Esophagus squamous epithelium (tissue), 4 donors: ENCODE measurements around the gene CDC14B.

Source experiments
- POLR2A ChIP-seq, 4 donors: fragments of 450-650 bp; IDR thresholded peaks; one replicate each; pipeline ENCODE4 v1.6.1; 2017; ENCODE audit warnings: antibody characterized with exemption in 4 of 4, mild to moderate bottlenecking in 4 of 4, moderate library complexity in 3 of 4
- TF ChIP-seq, protein P1 (sequence below), 6 experiments: fragments of 450-650 bp in 4 of 6; fragments of 200-600 bp in 2 of 6; sonication (generic) in 2 of 6; IDR thresholded peaks; one replicate each; pipeline ENCODE4 v1.5.1; 2016 to 2019; ENCODE audit warnings: antibody characterized with exemption in 6 of 6, mild to moderate bottlenecking in 4 of 6, moderate library complexity in 4 of 6

DNA sequence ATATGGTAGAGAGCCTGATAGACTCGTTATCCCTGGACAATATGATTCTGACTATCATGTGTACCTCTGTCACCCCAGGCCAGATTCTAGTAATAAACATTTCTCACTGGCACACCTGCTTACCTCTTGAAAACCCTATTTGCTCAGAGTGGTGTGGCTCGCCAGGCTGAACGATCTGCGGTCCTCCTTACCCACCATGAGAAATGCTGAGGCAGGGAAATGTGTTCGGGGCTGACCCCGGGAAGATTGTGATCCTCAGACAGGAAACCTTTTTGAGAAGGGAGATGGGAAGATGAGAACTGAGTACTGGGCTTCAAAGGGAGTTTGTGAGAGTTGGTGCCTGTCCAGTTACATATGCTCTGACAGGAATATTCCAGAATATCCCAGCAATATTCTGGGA, 46.1 kb upstream of the CDC14B start:
- TF ChIP-seq, protein P1, sequence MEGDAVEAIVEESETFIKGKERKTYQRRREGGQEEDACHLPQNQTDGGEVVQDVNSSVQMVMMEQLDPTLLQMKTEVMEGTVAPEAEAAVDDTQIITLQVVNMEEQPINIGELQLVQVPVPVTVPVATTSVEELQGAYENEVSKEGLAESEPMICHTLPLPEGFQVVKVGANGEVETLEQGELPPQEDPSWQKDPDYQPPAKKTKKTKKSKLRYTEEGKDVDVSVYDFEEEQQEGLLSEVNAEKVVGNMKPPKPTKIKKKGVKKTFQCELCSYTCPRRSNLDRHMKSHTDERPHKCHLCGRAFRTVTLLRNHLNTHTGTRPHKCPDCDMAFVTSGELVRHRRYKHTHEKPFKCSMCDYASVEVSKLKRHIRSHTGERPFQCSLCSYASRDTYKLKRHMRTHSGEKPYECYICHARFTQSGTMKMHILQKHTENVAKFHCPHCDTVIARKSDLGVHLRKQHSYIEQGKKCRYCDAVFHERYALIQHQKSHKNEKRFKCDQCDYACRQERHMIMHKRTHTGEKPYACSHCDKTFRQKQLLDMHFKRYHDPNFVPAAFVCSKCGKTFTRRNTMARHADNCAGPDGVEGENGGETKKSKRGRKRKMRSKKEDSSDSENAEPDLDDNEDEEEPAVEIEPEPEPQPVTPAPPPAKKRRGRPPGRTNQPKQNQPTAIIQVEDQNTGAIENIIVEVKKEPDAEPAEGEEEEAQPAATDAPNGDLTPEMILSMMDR (IDR thresholded peaks at IDR 0.05) = no peak
- no peak for TF ChIP-seq POLR2A (IDR thresholded peaks at IDR 0.05)
